Endothelial cell of umbilical vein (primary cell): ENCODE results near the gene TPO. TPM values are rescaled to one million over a fixed set of nuclear protein-coding genes. Genes with fewer than 3 reads are reported as not detected.
"Not testable (repeated sequence)": the region's sequence is repeated elsewhere in the genome, so short reads cannot be mapped to it uniquely, and the experiment has no call there.

Source experiments
- BruUV-seq: library from RNA; stranded (reverse); fragments of 400-500 nt; replicated peaks from 2 replicates; lab custom pipeline; 2021; lab: Mats Ljungman, UMichigan
- CTCF ChIA-PET: fragments of 300-600, 350-600 bp; sonication (Branson Sonifier 250); formaldehyde crosslinking; loops from one replicate; lab custom pipeline; 2021; ENCODE audit warnings: antibody characterized with exemption, inconsistent platforms; lab: Charles Lee
- POLR2A ChIA-PET: fragments of 300-600, 350-600 bp; sonication (Branson Sonifier 250); formaldehyde crosslinking; loops from one replicate; lab custom pipeline; 2021; ENCODE audit warnings: antibody characterized with exemption, inconsistent platforms; lab: Charles Lee
- DNase-seq: peaks from one replicate; pipeline ENCODE4 v3.0.0-alpha.2; 2011; ENCODE audit warnings: low read depth, low spot score
- FAIRE-seq: peaks from 2 replicates; lab custom pipeline; 2011; peaks lifted over from hg19 to GRCh38; lab: Jason Lieb, UNC
- H2AFZ ChIP-seq: 2 replicates; pipeline ENCODE4 v1.6.0; 2012; ENCODE audit warnings: low read depth, low read length, control low read depth, inconsistent platforms
- H3K27ac ChIP-seq: 2 replicates; pipeline ENCODE4 v1.5.1; 2011; ENCODE audit warnings: low read depth, mild to moderate bottlenecking, control low read depth, low read length, moderate library complexity; ENCODE audit not compliant: insufficient read depth
- H3K27me3 ChIP-seq, 2 experiments: 2 replicates each; pipeline versions ENCODE4 v1.6.0 to v1.6.1; 2011; ENCODE audit warnings: low read length in 2 of 2, mixed read lengths in 1 of 2; ENCODE audit not compliant: control insufficient read depth in 2 of 2, insufficient read depth in 2 of 2
- H3K36me3 ChIP-seq, 2 experiments: 2 replicates in 1 of 2; 3 replicates in 1 of 2; pipeline ENCODE4 v1.5.1; 2011; ENCODE audit warnings: low read length in 2 of 2, mild to moderate bottlenecking in 1 of 2, moderate library complexity in 1 of 2; ENCODE audit not compliant: control insufficient read depth in 2 of 2, insufficient read depth in 2 of 2; ENCODE audit errors: extremely low read depth in 1 of 2
- H3K4me1 ChIP-seq: 3 replicates; pipeline ENCODE4 v1.5.1; 2011; ENCODE audit warnings: mild to moderate bottlenecking, low read length; ENCODE audit not compliant: control insufficient read depth, insufficient read depth; ENCODE audit errors: extremely low read depth
- H3K4me2 ChIP-seq: 2 replicates; pipeline ENCODE4 v1.6.1; 2011; ENCODE audit warnings: low read length, control low read depth, mixed read lengths; ENCODE audit not compliant: insufficient read depth
- H3K4me3 ChIP-seq, 3 experiments: fragments of 200-600 bp in 1 of 3; sonication (generic), shearing (Covaris generic) in 1 of 3; replicated peaks in 1 of 3; 2 replicates each; pipeline ENCODE4 v1.5.1; 2011 to 2016; ENCODE audit warnings: control low read depth in 3 of 3, low read length in 3 of 3, mild to moderate bottlenecking in 2 of 3, inconsistent platforms in 1 of 3, low read depth in 1 of 3, moderate library complexity in 1 of 3; ENCODE audit not compliant: insufficient read depth in 1 of 3
- H3K79me2 ChIP-seq: 2 replicates; pipeline ENCODE4 v1.6.0; 2012; ENCODE audit warnings: low read length, inconsistent platforms; ENCODE audit not compliant: control insufficient read depth, insufficient read depth
- H3K9ac ChIP-seq: replicated peaks from 2 replicates; pipeline ENCODE3; 2011; ENCODE audit warnings: low read length, control low read depth; ENCODE audit not compliant: insufficient read depth; ENCODE audit errors: extremely low read depth
- H3K9me1 ChIP-seq: replicated peaks from 3 replicates; pipeline ENCODE4 v1.6.0; 2011; ENCODE audit warnings: mild to moderate bottlenecking, low read length; ENCODE audit not compliant: control insufficient read depth, insufficient read depth; ENCODE audit errors: extremely low read depth
- H3K9me3 ChIP-seq: replicated peaks from 2 replicates; pipeline ENCODE4 v1.5.1; 2012; ENCODE audit warnings: low read length, inconsistent platforms; ENCODE audit not compliant: control insufficient read depth, insufficient read depth
- H4K20me1 ChIP-seq: replicated peaks from 2 replicates; pipeline ENCODE3; 2011; ENCODE audit warnings: mild to moderate bottlenecking, low read length; ENCODE audit not compliant: control insufficient read depth, insufficient read depth; ENCODE audit errors: extremely low read depth
- EZH2 ChIP-seq: IDR thresholded peaks from 2 replicates; pipeline ENCODE4 v1.6.1; 2012; ENCODE audit warnings: borderline replicate concordance, low read depth, mild to moderate bottlenecking, moderate library complexity, low read length, inconsistent platforms; ENCODE audit not compliant: severe bottlenecking
- FOS ChIP-seq: IDR thresholded peaks from 2 replicates; pipeline ENCODE4 v1.6.1; 2011; ENCODE audit warnings: mild to moderate bottlenecking, low read length, moderate library complexity, borderline replicate concordance; ENCODE audit not compliant: insufficient read depth
- GATA2 ChIP-seq: IDR thresholded peaks from 2 replicates; pipeline ENCODE4 v1.7.0; 2011; ENCODE audit warnings: low read depth, mild to moderate bottlenecking, moderate library complexity, mixed read lengths, low read length; ENCODE audit not compliant: insufficient read length, insufficient read depth
- JUN ChIP-seq: IDR thresholded peaks from 2 replicates; pipeline ENCODE4 v1.6.1; 2011; ENCODE audit warnings: borderline replicate concordance, low read depth; ENCODE audit not compliant: insufficient read length, insufficient read depth
- MYC ChIP-seq: IDR thresholded peaks from one replicate; pipeline ENCODE4 v1.6.1; 2011; ENCODE audit warnings: mild to moderate bottlenecking, low read depth, low read length
- POLR2A ChIP-seq: IDR thresholded peaks from 2 replicates; pipeline ENCODE4 v1.6.1; 2012; ENCODE audit warnings: low read depth, mild to moderate bottlenecking, control low read depth, low read length
- POLR2AphosphoS5 ChIP-seq: IDR thresholded peaks from 2 replicates; pipeline ENCODE4 v1.6.1; 2012; ENCODE audit warnings: low read depth, mild to moderate bottlenecking, control low read depth, low read length, moderate library complexity; ENCODE audit not compliant: insufficient read depth
- dilution Hi-C: fragments of 300-500 bp; cut with MboI; formaldehyde crosslinking; loops from one replicate; pipeline ENCODE4 v1.15.0; 2019; ENCODE audit warnings: low sequenced_read_pairs; ENCODE audit not compliant: extremely low pct_ligation_motif_present
- intact Hi-C: fragments of 100-400 bp; cut with micrococcal nuclease; formaldehyde crosslinking; loops from one replicate; pipeline ENCODE4 v1.10.0; 2022
- polyA plus RNA-seq, 4 experiments: library from polyadenylated mRNA; depleted of rRNA in 3 of 4; stranded (reverse) in 3 of 4; unstranded in 1 of 4; fragments of >200 nt; gene quantifications; 2 replicates each; pipeline versions ENCODE4 v1.2.1 to v1.2.3, GENCODE V29; 2011 to 2012; ENCODE audit warnings: missing spikeins in 1 of 4
- total RNA-seq: library from RNA; stranded (reverse); gene quantifications from 2 replicates; pipeline ENCODE4 v1.2.3, GENCODE V29; 2021
- TF ChIP-seq, protein P1 (sequence below), 2 donors: IDR thresholded peaks; 1 replicate in 1 of 2; 2 replicates in 1 of 2; pipeline ENCODE4 v1.5.1; 2011; ENCODE audit warnings: low read length in 2 of 2, mild to moderate bottlenecking in 2 of 2, moderate library complexity in 2 of 2, control low read depth in 1 of 2, inconsistent platforms in 1 of 2, low read depth in 1 of 2; ENCODE audit not compliant: insufficient read depth in 1 of 2; ENCODE audit errors: extremely low read depth in 1 of 2
- TF ChIP-seq, protein P2 (sequence below): IDR thresholded peaks from 2 replicates; pipeline ENCODE4 v1.6.1; 2011; ENCODE audit not compliant: insufficient read depth, insufficient read length

The TPO gene
- total and polyA plus RNA-seq, 2 donors (not counting 3 experiments of a cell fraction or from before 2014, with no cell fraction given): not detected

GRCh38 chr2:1414121-1414520, 858 bp downstream of the TPO start:
- intact Hi-C loops: no loop called here
- no peaks in the 10 kb centered on the region for H3K36me3 ChIP-seq
- no peak for FAIRE-seq

DNA sequence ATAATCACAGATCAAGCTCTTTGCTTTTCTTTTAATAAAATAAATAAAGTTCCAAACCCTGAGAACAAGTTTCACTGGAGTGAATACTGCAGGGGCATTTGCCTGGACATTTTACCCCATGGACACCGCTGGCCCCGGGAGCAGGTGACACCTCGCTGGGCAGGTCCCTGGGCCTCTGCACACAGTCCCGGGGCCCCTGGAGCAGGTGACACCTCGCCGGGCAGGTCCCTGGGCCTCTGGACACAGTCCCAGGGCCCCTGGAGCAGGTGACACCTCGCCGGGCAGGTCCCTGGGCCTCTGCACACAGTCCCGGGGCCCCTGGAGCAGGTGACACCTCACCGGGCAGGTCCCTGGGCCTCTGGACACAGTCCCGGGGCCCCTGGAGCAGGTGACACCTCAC, 1.6 kb downstream of the TPO start:
- intact Hi-C loops, H3K4me1 ChIP-seq, BruUV-seq, H3K36me3 ChIP-seq, H3K9me1 ChIP-seq, DNase-seq, H3K27ac ChIP-seq, H4K20me1 ChIP-seq, H3K79me2 ChIP-seq, H3K4me3 ChIP-seq, H2AFZ ChIP-seq, H3K9ac ChIP-seq, H3K9me3 ChIP-seq, H3K4me2 ChIP-seq, H3K27me3 ChIP-seq, POLR2A ChIA-PET, dilution Hi-C loops, FAIRE-seq, CTCF ChIA-PET: not testable (repeated sequence)

More at GRCh38 chr2:1414121-1414520, 858 bp downstream of the TPO start:
- Histone ChIP-seq H3K9ac (no peak overlapping the region), H3K9me3 (peaks cover 2% of the 10 kb centered on the region), H3K27me3 (no peaks in the 10 kb centered on the region), H3K4me3 (no peak overlapping the region), H2AFZ (no peak overlapping the region), H3K27ac (no peak overlapping the region), H4K20me1 (no peaks in the 10 kb centered on the region), H3K4me2 (no peak overlapping the region), H3K4me1 (no peaks in the 10 kb centered on the region), H3K9me1 (no peaks in the 10 kb centered on the region), H3K79me2 (no peaks in the 10 kb centered on the region)
- ChIA-PET POLR2A (no interaction called here), CTCF (no interaction called here)
- no peak for TF ChIP-seq POLR2A
- TF ChIP-seq GATA2: no peak
- no peak for TF ChIP-seq MYC
- TF ChIP-seq EZH2: no peak
- no peak for TF ChIP-seq FOS
- TF ChIP-seq, protein P1, sequence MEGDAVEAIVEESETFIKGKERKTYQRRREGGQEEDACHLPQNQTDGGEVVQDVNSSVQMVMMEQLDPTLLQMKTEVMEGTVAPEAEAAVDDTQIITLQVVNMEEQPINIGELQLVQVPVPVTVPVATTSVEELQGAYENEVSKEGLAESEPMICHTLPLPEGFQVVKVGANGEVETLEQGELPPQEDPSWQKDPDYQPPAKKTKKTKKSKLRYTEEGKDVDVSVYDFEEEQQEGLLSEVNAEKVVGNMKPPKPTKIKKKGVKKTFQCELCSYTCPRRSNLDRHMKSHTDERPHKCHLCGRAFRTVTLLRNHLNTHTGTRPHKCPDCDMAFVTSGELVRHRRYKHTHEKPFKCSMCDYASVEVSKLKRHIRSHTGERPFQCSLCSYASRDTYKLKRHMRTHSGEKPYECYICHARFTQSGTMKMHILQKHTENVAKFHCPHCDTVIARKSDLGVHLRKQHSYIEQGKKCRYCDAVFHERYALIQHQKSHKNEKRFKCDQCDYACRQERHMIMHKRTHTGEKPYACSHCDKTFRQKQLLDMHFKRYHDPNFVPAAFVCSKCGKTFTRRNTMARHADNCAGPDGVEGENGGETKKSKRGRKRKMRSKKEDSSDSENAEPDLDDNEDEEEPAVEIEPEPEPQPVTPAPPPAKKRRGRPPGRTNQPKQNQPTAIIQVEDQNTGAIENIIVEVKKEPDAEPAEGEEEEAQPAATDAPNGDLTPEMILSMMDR (IDR thresholded peaks at IDR 0.05; ENCODE audit: extremely low read depth in 1 of 2, insufficient read depth in 1 of 2, low read depth in 1 of 2, low read length in 2 of 2): no peak
- no peak for TF ChIP-seq JUN
- no peak for TF ChIP-seq POLR2AphosphoS5
- TF ChIP-seq, protein P2, sequence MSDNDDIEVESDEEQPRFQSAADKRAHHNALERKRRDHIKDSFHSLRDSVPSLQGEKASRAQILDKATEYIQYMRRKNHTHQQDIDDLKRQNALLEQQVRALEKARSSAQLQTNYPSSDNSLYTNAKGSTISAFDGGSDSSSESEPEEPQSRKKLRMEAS: no peak
- no peak for DNase-seq
- no TSS peak for BruUV-seq
- dilution Hi-C loops: no loop called here
